Common myeloid progenitor, CD34-positive (primary cell): Measurements from ENCODE around the gene NFATC2IP.

ENCODE experiments used
- CTCF ChIA-PET: fragments of 350-600 bp; sonication (Branson Sonifier 250); formaldehyde crosslinking; loops from one replicate; lab custom pipeline; 2021; ENCODE audit warnings: antibody characterized with exemption; lab: Charles Lee
- POLR2A ChIA-PET: fragments of 350-600 bp; sonication (Branson Sonifier 250); formaldehyde crosslinking; loops from one replicate; lab custom pipeline; 2021; ENCODE audit warnings: antibody characterized with exemption; lab: Charles Lee
- DNase-seq, 3 donors: peaks; one replicate each; pipeline versions ENCODE4 v3.0.0 to v3.0.0-alpha.2; 2013
- H3K27ac ChIP-seq, 2 experiments: 1 replicate in 1 of 2; 2 replicates in 1 of 2; pipeline ENCODE4 v1.7.0; 2013; ENCODE audit warnings: inconsistent platforms in 2 of 2, low read length in 2 of 2, mild to moderate bottlenecking in 2 of 2, low read depth in 1 of 2, moderate library complexity in 1 of 2; ENCODE audit not compliant: severe bottlenecking in 2 of 2, insufficient read depth in 1 of 2, poor library complexity in 1 of 2
- H3K27me3 ChIP-seq, 5 experiments: replicated peaks in 2 of 5; 1 replicate in 3 of 5; 2 replicates in 2 of 5; pipeline versions ENCODE4 v1.6.1 to v1.7.0; 2013; ENCODE audit warnings: low read length in 4 of 5, mild to moderate bottlenecking in 2 of 5, moderate library complexity in 2 of 5, inconsistent platforms in 1 of 5; ENCODE audit not compliant: insufficient read depth in 5 of 5, control insufficient read depth in 4 of 5
- H3K36me3 ChIP-seq, 4 experiments: 1 replicate in 2 of 4; 2 replicates in 2 of 4; pipeline versions ENCODE4 v1.6.1 to v1.7.0; 2013; ENCODE audit warnings: low read length in 3 of 4, control low read depth in 1 of 4, mild to moderate bottlenecking in 1 of 4; ENCODE audit not compliant: control insufficient read depth in 4 of 4, insufficient read depth in 4 of 4
- H3K4me1 ChIP-seq, 4 experiments: 1 replicate in 3 of 4; 2 replicates in 1 of 4; pipeline versions ENCODE4 v1.6.1 to v1.7.1; 2013; ENCODE audit warnings: low read length in 3 of 4, mild to moderate bottlenecking in 3 of 4, control low read depth in 1 of 4, inconsistent platforms in 1 of 4, moderate library complexity in 1 of 4; ENCODE audit not compliant: control insufficient read depth in 4 of 4, insufficient read depth in 4 of 4; ENCODE audit errors: control extremely low read depth in 1 of 4
- H3K4me3 ChIP-seq, 7 experiments: 1 replicate in 4 of 7; 2 replicates in 3 of 7; pipeline versions ENCODE4 v1.5.1 to v1.7.0; 2013; ENCODE audit warnings: mild to moderate bottlenecking in 7 of 7, low read length in 6 of 7, moderate library complexity in 6 of 7, inconsistent platforms in 2 of 7, low read depth in 2 of 7, control low read depth in 1 of 7; ENCODE audit not compliant: insufficient read depth in 4 of 7, control insufficient read depth in 1 of 7; ENCODE audit errors: extremely low read depth in 1 of 7
- H3K9me3 ChIP-seq, 5 experiments: 1 replicate in 4 of 5; 2 replicates in 1 of 5; pipeline versions ENCODE4 v1.6.1 to v1.7.1; 2013; ENCODE audit warnings: low read length in 4 of 5, mild to moderate bottlenecking in 2 of 5, inconsistent platforms in 1 of 5, low read depth in 1 of 5, moderate library complexity in 1 of 5; ENCODE audit not compliant: control insufficient read depth in 4 of 5, insufficient read depth in 2 of 5; ENCODE audit errors: control extremely low read depth in 1 of 5
- WGBS: methylation state at CpG from one replicate; pipeline ENCODE4 v1.1.5; 2013; ENCODE audit not compliant: insufficient coverage; 5-methylcytosine and 5-hydroxymethylcytosine counted together

Gene NFATC2IP

DNA sequence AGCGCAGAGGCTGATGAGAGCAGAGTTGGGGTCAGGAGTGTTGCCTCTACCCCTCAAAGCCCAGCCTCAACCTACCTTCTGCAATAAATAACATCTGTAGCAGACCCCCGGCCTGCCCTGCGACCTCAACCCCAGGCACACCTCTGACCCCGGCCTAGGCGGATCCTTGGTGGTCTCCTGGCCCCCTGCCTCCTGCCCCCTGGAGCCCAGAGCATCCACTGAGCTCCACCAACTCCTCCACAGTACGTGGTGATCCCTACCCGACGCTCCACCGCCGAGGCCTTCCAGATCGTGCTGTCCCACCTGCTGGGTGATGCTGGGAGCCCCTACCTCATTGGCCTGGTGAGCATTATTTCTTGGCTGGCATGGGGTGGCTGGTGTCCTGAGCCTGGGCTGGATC, 32.2 kb downstream of the NFATC2IP start:
- Histone ChIP-seq H3K36me3 (peaks cover 2 to 55% (median 37%) of the 10 kb centered on the region in 4 experiments), H3K4me3 (no peak overlapping the region), H3K27ac (no peak overlapping the region), H3K9me3 (peaks cover 0 to 20% (median 10%) of the 10 kb centered on the region in 5 experiments), H3K27me3 (no peaks in the 10 kb centered on the region), H3K4me1 (peaks cover 0 to 25% (median 23%) of the 10 kb centered on the region in 4 experiments)
- ChIA-PET CTCF (interaction anchor here (1.0 to 1.5 kb wide), 2 partner anchors 9 to 24 kb away, joined by 3 to 4 read pairs; partner anchors contain the start of gene SPNS1), POLR2A (no interaction called here)
- no peak for DNase-seq
- 98% methylated on average over 10 of the region's 11 CpGs for WGBS

DNA sequence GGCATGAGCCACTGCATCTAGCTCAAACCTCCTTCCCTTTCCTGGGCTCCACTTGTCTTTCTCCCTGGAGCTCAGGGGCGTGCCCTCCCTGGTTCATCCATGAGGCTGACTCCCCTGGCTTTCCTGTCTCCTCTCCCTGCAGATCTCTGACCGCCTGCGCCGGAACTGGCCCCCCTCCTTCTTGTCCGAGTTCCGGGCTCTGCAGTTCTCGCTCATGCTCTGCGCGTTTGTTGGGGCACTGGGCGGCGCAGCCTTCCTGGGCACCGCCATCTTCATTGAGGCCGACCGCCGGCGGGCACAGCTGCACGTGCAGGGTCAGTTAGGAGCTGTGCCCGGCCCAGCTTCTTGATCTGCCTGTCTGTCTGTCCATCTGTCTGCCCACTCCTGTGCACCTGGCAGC, 32.9 kb downstream of the NFATC2IP start:
- POLR2A ChIA-PET: no interaction called here
- Histone ChIP-seq H3K27ac (no peak overlapping the region), H3K9me3 (peaks cover 0 to 20% (median 10%) of the 10 kb centered on the region in 5 experiments), H3K4me1 (peaks cover 0 to 25% (median 23%) of the 10 kb centered on the region in 4 experiments), H3K27me3 (no peaks in the 10 kb centered on the region), H3K4me3 (peak overlapping the region in 1 of 7 experiments; percentile 4), H3K36me3 (peaks cover 0 to 50% (median 33%) of the 10 kb centered on the region in 4 experiments)
- CTCF ChIA-PET: interaction anchor here (1.3 to 1.5 kb wide), 2 partner anchors 10 to 24 kb away, joined by 3 to 4 read pairs; partner anchors contain the start of gene SPNS1
- WGBS: 98% methylated on average over 18 of the region's 18 CpGs
- DNase-seq: no peak

DNA sequence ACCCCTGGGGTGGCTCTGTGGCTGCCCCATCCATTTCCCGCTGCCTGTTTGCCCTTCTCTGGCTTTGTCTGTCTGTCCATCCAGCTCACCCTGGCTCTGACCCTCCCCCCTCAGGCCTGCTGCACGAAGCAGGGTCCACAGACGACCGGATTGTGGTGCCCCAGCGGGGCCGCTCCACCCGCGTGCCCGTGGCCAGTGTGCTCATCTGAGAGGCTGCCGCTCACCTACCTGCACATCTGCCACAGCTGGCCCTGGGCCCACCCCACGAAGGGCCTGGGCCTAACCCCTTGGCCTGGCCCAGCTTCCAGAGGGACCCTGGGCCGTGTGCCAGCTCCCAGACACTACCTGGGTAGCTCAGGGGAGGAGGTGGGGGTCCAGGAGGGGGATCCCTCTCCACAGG, 33.4 kb downstream of the NFATC2IP start:
- CTCF ChIA-PET: interaction anchor here (1.3 to 1.5 kb wide), 2 partner anchors 23 to 27 kb away, joined by 3 to 6 read pairs; no protein-coding TSS in a partner anchor
- H3K27me3 ChIP-seq: no peaks in the 10 kb centered on the region
- H3K36me3 ChIP-seq: peaks cover 0 to 45% (median 31%) of the 10 kb centered on the region in 4 experiments
- peaks cover 0 to 20% (median 10%) of the 10 kb centered on the region in 5 experiments for H3K9me3 ChIP-seq
- H3K27ac ChIP-seq: no peak overlapping the region
- H3K4me1 ChIP-seq: peaks cover 0 to 25% (median 23%) of the 10 kb centered on the region in 4 experiments
- H3K4me3 ChIP-seq: peak overlapping the region in 4 of 7 experiments; percentile 34 to 67 (median 47)
- POLR2A ChIA-PET: no interaction called here
- 90% methylated on average over 2 of the region's 12 CpGs for WGBS
- no peak for DNase-seq

DNA sequence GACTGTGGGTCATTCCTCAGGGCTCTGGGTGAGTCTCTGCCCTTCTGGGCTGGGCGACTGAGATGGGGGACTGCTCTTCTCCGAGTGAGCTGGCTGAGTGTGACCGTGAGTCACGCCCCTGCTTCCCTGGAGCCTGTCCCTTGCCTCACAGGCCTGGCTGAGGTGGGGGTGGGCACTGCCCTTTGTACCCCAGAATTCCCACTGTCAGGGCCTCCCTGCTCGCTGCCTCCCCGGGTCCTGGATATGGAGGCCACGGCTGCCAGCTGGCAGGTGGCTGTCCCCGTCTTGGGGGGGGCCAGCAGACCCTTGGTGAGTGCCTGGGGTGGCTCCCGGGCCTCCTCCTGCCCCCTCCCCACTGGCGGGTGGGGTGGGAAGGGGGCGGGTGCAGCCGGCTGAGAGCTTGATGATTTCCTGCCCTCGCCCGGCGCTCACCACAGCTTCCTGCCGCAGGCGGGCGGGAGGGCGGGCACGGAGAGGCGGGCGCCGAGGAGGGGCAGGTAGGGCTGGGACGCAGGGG, 33.9 kb downstream of the NFATC2IP start, which contains the start of gene LAT:
Gene LAT, plus strand, starts transcription at position 434 of the 517 bp plus-strand sequence. CDS start 366 bp downstream, outside the sequence.
- no peaks in the 10 kb centered on the region for H3K27me3 ChIP-seq
- H3K9me3 ChIP-seq: peaks cover 0 to 20% (median 10%) of the 10 kb centered on the region in 5 experiments
- DNase-seq: peak; percentile 64 to 88 (median 83)
- ChIA-PET CTCF (interaction anchor here (1.2 to 1.5 kb wide), 4 partner anchors 10 to 27 kb away, joined by 3 to 6 read pairs (median 4); partner anchors contain the start of gene SPNS1), POLR2A (no interaction called here)
- no peak within 1 kb of the TSS for H3K27ac ChIP-seq
- H3K4me3 ChIP-seq: peak within 1 kb of the TSS in 4 of 7 experiments; percentile 34 to 67 (median 51)
- H3K36me3 ChIP-seq: peaks cover 0 to 43% (median 30%) of the 10 kb centered on the region in 4 experiments
- H3K4me1 ChIP-seq: peaks cover 0 to 25% (median 23%) of the 10 kb centered on the region in 4 experiments
- WGBS: 0% methylated on average over 6 of the region's 24 CpGs

DNA sequence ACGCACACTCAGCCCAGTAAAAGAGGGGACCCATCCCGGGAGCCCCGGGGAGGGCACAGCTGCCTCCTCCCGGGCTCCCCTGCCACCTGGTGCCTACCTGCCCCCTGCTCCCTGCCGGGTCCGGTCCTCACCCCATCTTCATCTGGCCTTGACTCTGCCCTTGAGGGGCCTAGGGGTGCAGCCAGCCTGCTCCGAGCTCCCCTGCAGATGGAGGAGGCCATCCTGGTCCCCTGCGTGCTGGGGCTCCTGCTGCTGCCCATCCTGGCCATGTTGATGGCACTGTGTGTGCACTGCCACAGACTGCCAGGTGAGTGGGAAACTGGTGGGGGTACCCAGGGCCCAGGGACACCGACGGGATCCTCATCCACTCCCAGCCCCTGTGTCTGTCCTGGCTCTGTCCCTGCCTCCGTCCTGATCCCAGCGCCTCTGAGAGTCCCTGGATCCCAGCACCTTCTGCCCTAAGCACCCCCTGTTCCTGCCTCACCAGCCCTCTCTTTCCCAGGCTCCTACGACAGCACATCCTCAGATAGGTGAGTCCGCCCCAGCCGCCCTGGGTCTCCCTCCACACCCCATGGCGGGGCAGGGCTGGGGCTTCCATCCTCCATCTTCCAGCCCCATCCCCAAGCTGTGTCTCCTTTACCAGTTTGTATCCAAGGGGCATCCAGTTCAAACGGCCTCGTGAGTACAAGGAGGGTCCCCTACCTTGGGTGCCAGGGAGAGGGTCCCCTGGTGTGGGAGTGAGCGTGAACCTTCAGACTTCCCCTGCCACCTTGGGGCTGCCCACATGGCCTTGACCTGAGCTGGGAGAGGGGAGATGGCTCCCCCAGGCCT, 34.7 kb downstream of the NFATC2IP start:
- Histone ChIP-seq H3K4me3 (peak overlapping the region in 2 of 7 experiments; percentile 47 to 54), H3K4me1 (peaks cover 0 to 25% (median 23%) of the 10 kb centered on the region in 4 experiments), H3K36me3 (peaks cover 0 to 44% (median 28%) of the 10 kb centered on the region in 4 experiments), H3K9me3 (peaks cover 0 to 20% (median 10%) of the 10 kb centered on the region in 5 experiments), H3K27me3 (no peaks in the 10 kb centered on the region), H3K27ac (no peak overlapping the region)
- POLR2A ChIA-PET: no interaction called here
- WGBS: 53% methylated on average over 15 of the region's 19 CpGs
- CTCF ChIA-PET: interaction anchor here (0.5 to 2.0 kb wide), 6 partner anchors 8 to 26 kb away, joined by 3 to 9 read pairs (median 4); partner anchors contain the start of gene SPNS1
- DNase-seq: no peak

GRCh38 chr16:28986046-28986445, 35.3 kb downstream of the NFATC2IP start:
- H3K9me3 ChIP-seq: peaks cover 0 to 20% (median 10%) of the 10 kb centered on the region in 5 experiments
- ChIA-PET CTCF (interaction anchor here (0.5 to 2.0 kb wide), 3 partner anchors 9 to 14 kb away, joined by 3 to 9 read pairs (median 3); no protein-coding TSS in a partner anchor), POLR2A (no interaction called here)
- H3K27me3 ChIP-seq: no peaks in the 10 kb centered on the region
- H3K4me3 ChIP-seq: peak overlapping the region in 1 of 7 experiments; percentile 47
- WGBS: 92% methylated on average over 3 of the region's 9 CpGs
- no peak overlapping the region for H3K27ac ChIP-seq
- DNase-seq: no peak
- peaks cover 0 to 25% (median 23%) of the 10 kb centered on the region in 4 experiments for H3K4me1 ChIP-seq
- peaks cover 0 to 41% (median 24%) of the 10 kb centered on the region in 4 experiments for H3K36me3 ChIP-seq
